Measurements from ENCODE around the gene ARMC10. TPM values are rescaled to one million over a fixed set of nuclear protein-coding genes. Genes with fewer than 3 reads are reported as not detected.

ARMC10 gene
- total and polyA plus RNA-seq, 2 donors (not counting 3 experiments of a cell fraction or from before 2014, with no cell fraction given) = 16.6 to 39.2 TPM

DNA sequence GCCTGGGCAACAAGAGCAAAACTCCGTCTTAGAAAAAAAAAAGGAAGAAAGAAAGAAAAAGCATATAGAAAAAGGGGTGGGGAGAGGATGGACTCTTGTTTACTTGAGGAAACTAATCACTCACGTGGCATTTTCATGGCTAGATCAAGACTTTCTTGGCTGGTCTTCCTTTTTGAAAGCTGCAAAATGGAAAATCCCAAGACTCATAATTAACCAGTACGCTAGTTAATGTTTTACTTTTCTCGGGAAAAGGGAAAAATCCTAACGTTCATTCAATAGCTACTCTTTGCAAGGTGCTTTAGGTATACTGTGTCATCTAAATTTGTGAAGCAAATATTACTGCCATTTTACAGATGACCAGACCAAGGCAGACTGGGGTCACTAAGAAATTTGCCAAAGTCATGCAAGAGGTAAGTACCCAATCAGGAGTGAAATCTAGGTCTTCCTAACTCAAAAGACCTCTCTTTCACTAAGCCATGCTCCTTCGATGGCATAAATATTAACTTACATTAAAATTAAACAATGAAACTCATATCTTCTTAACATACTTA is 49.6 kb downstream of the ARMC10 start:
- peaks cover 0 to 5% of the 10 kb centered on the region in 2 experiments for H3K36me3 ChIP-seq (ENCODE audit: control insufficient read depth in 2 of 2, extremely low read depth in 1 of 2, insufficient read depth in 2 of 2, low read length in 2 of 2)
- dilution Hi-C loops (cut with MboI; ENCODE audit: extremely low pct_ligation_motif_present, low sequenced_read_pairs) (no loop called here), intact Hi-C loops (cut with micrococcal nuclease) (no loop called here)
- no peak overlapping the region for H3K4me2 ChIP-seq (ENCODE audit: insufficient read depth, low read length)
- POLR2A ChIA-PET = no interaction called here
- FAIRE-seq (no peak), DNase-seq (ENCODE audit: low read depth, low spot score) (peak; percentile 6)
- no peaks in the 10 kb centered on the region for H3K9me3 ChIP-seq (replicated peaks; ENCODE audit: control insufficient read depth, insufficient read depth, low read length)
- no peak overlapping the region for H3K9ac ChIP-seq (replicated peaks; ENCODE audit: extremely low read depth, insufficient read depth, low read length)
- no peak overlapping the region for H3K4me3 ChIP-seq (replicated peaks in 1 of 3; ENCODE audit: insufficient read depth in 1 of 3, low read depth in 1 of 3, low read length in 3 of 3)
- no peak overlapping the region for H3K27ac ChIP-seq (ENCODE audit: insufficient read depth, low read depth, low read length)
- no peaks in the 10 kb centered on the region for H4K20me1 ChIP-seq (replicated peaks; ENCODE audit: control insufficient read depth, extremely low read depth, insufficient read depth, low read length)
- H3K27me3 ChIP-seq (ENCODE audit: control insufficient read depth in 2 of 2, insufficient read depth in 2 of 2, low read length in 2 of 2) = no peaks in the 10 kb centered on the region
- no TSS peak for BruUV-seq (replicated peaks)
- no peak overlapping the region for H2AFZ ChIP-seq (ENCODE audit: low read depth, low read length)
- CTCF ChIA-PET = no interaction called here
- no peaks in the 10 kb centered on the region for H3K79me2 ChIP-seq (ENCODE audit: control insufficient read depth, insufficient read depth, low read length)
- no peaks in the 10 kb centered on the region for H3K4me1 ChIP-seq (ENCODE audit: control insufficient read depth, extremely low read depth, insufficient read depth, low read length)
- TF ChIP-seq POLR2A (IDR thresholded peaks at IDR 0.05; ENCODE audit: low read depth, low read length) (no peak), MYC (IDR thresholded peaks at IDR 0.05; ENCODE audit: low read depth, low read length) (no peak), GATA2 (IDR thresholded peaks at IDR 0.05; ENCODE audit: insufficient read depth, insufficient read length, low read depth, low read length) (no peak), EZH2 (IDR thresholded peaks at IDR 0.05; ENCODE audit: borderline replicate concordance, low read depth, low read length, severe bottlenecking) (no peak), JUN (IDR thresholded peaks at IDR 0.05; ENCODE audit: borderline replicate concordance, insufficient read depth, insufficient read length, low read depth) (no peak), FOS (IDR thresholded peaks at IDR 0.05; ENCODE audit: borderline replicate concordance, insufficient read depth, low read length) (no peak), POLR2AphosphoS5 (IDR thresholded peaks at IDR 0.05; ENCODE audit: insufficient read depth, low read depth, low read length) (no peak)
- TF ChIP-seq, protein P1, sequence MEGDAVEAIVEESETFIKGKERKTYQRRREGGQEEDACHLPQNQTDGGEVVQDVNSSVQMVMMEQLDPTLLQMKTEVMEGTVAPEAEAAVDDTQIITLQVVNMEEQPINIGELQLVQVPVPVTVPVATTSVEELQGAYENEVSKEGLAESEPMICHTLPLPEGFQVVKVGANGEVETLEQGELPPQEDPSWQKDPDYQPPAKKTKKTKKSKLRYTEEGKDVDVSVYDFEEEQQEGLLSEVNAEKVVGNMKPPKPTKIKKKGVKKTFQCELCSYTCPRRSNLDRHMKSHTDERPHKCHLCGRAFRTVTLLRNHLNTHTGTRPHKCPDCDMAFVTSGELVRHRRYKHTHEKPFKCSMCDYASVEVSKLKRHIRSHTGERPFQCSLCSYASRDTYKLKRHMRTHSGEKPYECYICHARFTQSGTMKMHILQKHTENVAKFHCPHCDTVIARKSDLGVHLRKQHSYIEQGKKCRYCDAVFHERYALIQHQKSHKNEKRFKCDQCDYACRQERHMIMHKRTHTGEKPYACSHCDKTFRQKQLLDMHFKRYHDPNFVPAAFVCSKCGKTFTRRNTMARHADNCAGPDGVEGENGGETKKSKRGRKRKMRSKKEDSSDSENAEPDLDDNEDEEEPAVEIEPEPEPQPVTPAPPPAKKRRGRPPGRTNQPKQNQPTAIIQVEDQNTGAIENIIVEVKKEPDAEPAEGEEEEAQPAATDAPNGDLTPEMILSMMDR (IDR thresholded peaks at IDR 0.05; ENCODE audit: extremely low read depth in 1 of 2, insufficient read depth in 1 of 2, low read depth in 1 of 2, low read length in 2 of 2) = no peak
- TF ChIP-seq, protein P2, sequence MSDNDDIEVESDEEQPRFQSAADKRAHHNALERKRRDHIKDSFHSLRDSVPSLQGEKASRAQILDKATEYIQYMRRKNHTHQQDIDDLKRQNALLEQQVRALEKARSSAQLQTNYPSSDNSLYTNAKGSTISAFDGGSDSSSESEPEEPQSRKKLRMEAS (IDR thresholded peaks at IDR 0.05; ENCODE audit: insufficient read depth, insufficient read length) = no peak
- H3K9me1 ChIP-seq (replicated peaks; ENCODE audit: control insufficient read depth, extremely low read depth, insufficient read depth, low read length) = no peaks in the 10 kb centered on the region

All from endothelial cell of umbilical vein (primary cell).